H9 (cell line): ENCODE results near the gene CDH13. TPM values are rescaled to one million over a fixed set of nuclear protein-coding genes. Genes with fewer than 3 reads are reported as not detected.

Experiments used
- DNase-seq: peaks from one replicate; pipeline ENCODE4 v3.0.0-alpha.2; 2017
- H2AFZ ChIP-seq: one replicate; pipeline ENCODE4 v1.6.1; 2013; ENCODE audit warnings: mild to moderate bottlenecking, low read length, control low read depth, moderate library complexity
- H2AK5ac ChIP-seq: 2 replicates; pipeline ENCODE4 v1.6.1; 2013; ENCODE audit warnings: low read length, control low read depth, mixed read lengths; ENCODE audit not compliant: insufficient read length
- H2BK120ac ChIP-seq: one replicate; pipeline ENCODE4 v1.6.1; 2013; ENCODE audit warnings: low read depth, mild to moderate bottlenecking, low read length, control low read depth, inconsistent platforms; ENCODE audit not compliant: poor library complexity, severe bottlenecking
- H2BK12ac ChIP-seq: 2 replicates; pipeline ENCODE4 v1.6.1; 2013; ENCODE audit warnings: low read length, control low read depth, mixed read lengths, low read depth; ENCODE audit not compliant: insufficient read length
- H2BK15ac ChIP-seq: 2 replicates; pipeline ENCODE4 v1.6.1; 2013; ENCODE audit warnings: low read depth, low read length, control low read depth
- H2BK20ac ChIP-seq: one replicate; pipeline ENCODE4 v1.6.1; 2013; ENCODE audit warnings: low read depth, mild to moderate bottlenecking, low read length, control low read depth, inconsistent platforms; ENCODE audit not compliant: poor library complexity, severe bottlenecking
- H2BK5ac ChIP-seq: 2 replicates; pipeline ENCODE4 v1.6.1; 2013; ENCODE audit warnings: low read length, control low read depth, mixed read lengths; ENCODE audit not compliant: insufficient read length
- H3K14ac ChIP-seq: 2 replicates; pipeline ENCODE4 v1.6.1; 2013; ENCODE audit warnings: low read length, control low read depth; ENCODE audit not compliant: insufficient read depth
- H3K18ac ChIP-seq: 2 replicates; pipeline ENCODE4 v1.6.1; 2013; ENCODE audit warnings: low read depth, mild to moderate bottlenecking, mixed read lengths, low read length, control low read depth; ENCODE audit not compliant: insufficient read length
- H3K23ac ChIP-seq: 2 replicates; pipeline ENCODE4 v1.6.1; 2013; ENCODE audit warnings: low read length, control low read depth, mixed read lengths, low read depth; ENCODE audit not compliant: insufficient read length
- H3K23me2 ChIP-seq: 2 replicates; pipeline ENCODE4 v1.6.1; 2013; ENCODE audit warnings: low read depth, mild to moderate bottlenecking, mixed read lengths, low read length, control low read depth; ENCODE audit not compliant: insufficient read length, poor library complexity, severe bottlenecking
- H3K27ac ChIP-seq: 2 replicates; pipeline ENCODE4 v1.5.1; 2013; ENCODE audit warnings: low read length, control low read depth, mixed read lengths, low read depth; ENCODE audit not compliant: insufficient read length
- H3K27me3 ChIP-seq: 2 replicates; pipeline ENCODE4 v1.6.1; 2013; ENCODE audit warnings: low read length, control low read depth, inconsistent platforms; ENCODE audit not compliant: insufficient read depth
- H3K4ac ChIP-seq: 2 replicates; pipeline ENCODE4 v1.6.1; 2013; ENCODE audit warnings: low read depth, mild to moderate bottlenecking, control low read depth, inconsistent platforms, low read length, moderate library complexity
- H3K4me1 ChIP-seq: 2 replicates; pipeline ENCODE4 v1.6.1; 2013; ENCODE audit warnings: low read length, control low read depth, inconsistent platforms; ENCODE audit not compliant: insufficient read depth
- H3K4me2 ChIP-seq: 2 replicates; pipeline ENCODE4 v1.6.1; 2013; ENCODE audit warnings: low read length, control low read depth, mixed read lengths; ENCODE audit not compliant: insufficient read length, insufficient read depth
- H3K56ac ChIP-seq: 2 replicates; pipeline ENCODE4 v1.6.1; 2013; ENCODE audit warnings: low read depth, mild to moderate bottlenecking, mixed read lengths, low read length, control low read depth; ENCODE audit not compliant: insufficient read length
- H3K79me1 ChIP-seq: 2 replicates; pipeline ENCODE4 v1.6.1; 2013; ENCODE audit warnings: low read depth, mild to moderate bottlenecking, moderate library complexity, low read length, control low read depth, inconsistent platforms; ENCODE audit not compliant: insufficient read depth, poor library complexity, severe bottlenecking
- H3K79me2 ChIP-seq: 2 replicates; pipeline ENCODE4 v1.6.1; 2013; ENCODE audit warnings: low read length, control low read depth, inconsistent platforms; ENCODE audit not compliant: insufficient read depth
- H3K9ac ChIP-seq: 2 replicates; pipeline ENCODE4 v1.6.1; 2013; ENCODE audit warnings: low read length, control low read depth, mixed read lengths; ENCODE audit not compliant: insufficient read length; ENCODE audit errors: extremely low read depth
- H3K9me3 ChIP-seq: one replicate; pipeline ENCODE4 v1.6.1; 2013; ENCODE audit warnings: low read depth, low read length, inconsistent platforms; ENCODE audit not compliant: control insufficient read depth
- H3T11ph ChIP-seq: one replicate; pipeline ENCODE4 v1.6.1; 2013; ENCODE audit warnings: mild to moderate bottlenecking, low read length, control low read depth, inconsistent platforms
- H4K20me1 ChIP-seq: one replicate; pipeline ENCODE4 v1.6.1; 2013; ENCODE audit not compliant: control insufficient read depth, insufficient read length, insufficient read depth
- H4K5ac ChIP-seq: 2 replicates; pipeline ENCODE4 v1.6.1; 2013; ENCODE audit warnings: low read depth, mild to moderate bottlenecking, mixed read lengths, low read length, control low read depth; ENCODE audit not compliant: insufficient read length
- H4K8ac ChIP-seq: replicated peaks from 2 replicates; pipeline ENCODE4 v1.6.1; 2013; ENCODE audit warnings: low read length, control low read depth, mixed read lengths, low read depth; ENCODE audit not compliant: insufficient read length
- H4K91ac ChIP-seq: 2 replicates; pipeline ENCODE4 v1.6.1; 2013; ENCODE audit warnings: low read depth, mild to moderate bottlenecking, moderate library complexity, mixed read lengths, low read length, control low read depth; ENCODE audit not compliant: insufficient read length
- H3K27ac Mint-ChIP-seq, 3 experiments: 2 replicates in 2 of 3; 3 replicates in 1 of 3; pipeline ENCODE4 v1.8.0; 2020 to 2021; ENCODE audit warnings: mixed read lengths in 3 of 3, mild to moderate bottlenecking in 1 of 3, moderate library complexity in 1 of 3
- H3K27me3 Mint-ChIP-seq: 2 replicates; pipeline ENCODE4 v1.8.0; 2021; ENCODE audit warnings: low read depth, mild to moderate bottlenecking, moderate library complexity, mixed read lengths
- H3K36me3 Mint-ChIP-seq, 3 experiments: 2 replicates in 2 of 3; 3 replicates in 1 of 3; pipeline ENCODE4 v1.8.0; 2020 to 2021; ENCODE audit warnings: low read depth in 3 of 3, mixed read lengths in 3 of 3; ENCODE audit not compliant: insufficient read depth in 1 of 3
- H3K4me1 Mint-ChIP-seq, 2 experiments: 2 replicates each; pipeline ENCODE4 v1.8.0; 2020; ENCODE audit warnings: mixed read lengths in 2 of 2
- H3K4me3 Mint-ChIP-seq, 2 experiments: 2 replicates in 1 of 2; 3 replicates in 1 of 2; pipeline ENCODE4 v1.8.0; 2020 to 2021; ENCODE audit warnings: mild to moderate bottlenecking in 2 of 2, mixed read lengths in 2 of 2, moderate library complexity in 1 of 2
- H3K9me3 Mint-ChIP-seq, 2 experiments: 2 replicates in 1 of 2; 3 replicates in 1 of 2; pipeline ENCODE4 v1.8.0; 2020; ENCODE audit warnings: mild to moderate bottlenecking in 2 of 2, mixed read lengths in 2 of 2, moderate library complexity in 1 of 2
- WGBS: extraction: QIAGEN DNeasy Blood & Tissue Kit; methylation state at CpG from one replicate; pipeline ENCODE4 v1.1.7; 2013; ENCODE audit warnings: missing lambda C conversion rate, low lambda C conversion rate, mixed read lengths; ENCODE audit not compliant: insufficient read length; ENCODE audit errors: extremely low coverage; 5-methylcytosine and 5-hydroxymethylcytosine counted together
- total RNA-seq: library from RNA; stranded (reverse); gene quantifications from 2 replicates; pipeline ENCODE4 v1.2.1, GENCODE V29; 2021
- TF ChIP-seq, protein P1 (sequence below): fragments of 200-600 bp; sonication (generic); conservative IDR thresholded peaks from 3 replicates; pipeline ENCODE4 v1.8.0; 2021; ENCODE audit warnings: antibody characterized with exemption, mild to moderate bottlenecking

Gene CDH13
- total RNA-seq, 1 experiment from 2014 or later = 1.5 TPM

DNA sequence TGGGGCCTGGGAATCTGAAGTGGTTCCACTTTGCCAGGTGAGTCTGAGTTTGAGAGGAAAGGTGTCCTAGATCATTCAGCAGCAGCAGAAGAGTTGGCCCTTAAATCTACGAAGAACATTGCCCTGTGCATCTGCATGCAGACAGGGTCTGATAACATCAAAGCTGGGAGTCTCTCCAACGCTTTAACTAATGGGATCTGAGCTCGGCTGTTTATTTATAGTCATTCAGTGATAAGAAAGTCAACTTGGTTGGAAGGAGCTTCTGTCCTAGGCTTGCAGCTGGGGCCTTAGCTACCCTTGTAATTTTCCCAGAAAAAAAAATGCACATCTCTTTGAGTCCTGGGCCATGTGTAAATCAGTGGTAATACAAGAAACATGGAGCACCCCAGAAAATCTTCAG, 763.0 kb downstream of the CDH13 start:
- peaks cover 4 to 5% of the 10 kb centered on the region in 2 experiments for H3K9me3 Mint-ChIP-seq
- H3K36me3 Mint-ChIP-seq = no peaks in the 10 kb centered on the region; a peak in 1 of 7 replicates
- Histone ChIP-seq H4K91ac (no peak overlapping the region), H3K27me3 (no peaks in the 10 kb centered on the region), H3K79me2 (no peaks in the 10 kb centered on the region), H3K4me2 (no peak overlapping the region), H3K79me1 (no peaks in the 10 kb centered on the region), H3K23ac (no peak overlapping the region), H4K8ac (no peak overlapping the region), H2BK120ac (no peak overlapping the region), H3K14ac (no peak overlapping the region), H3K27ac (no peak overlapping the region), H3K9me3 (no peaks in the 10 kb centered on the region), H3K9ac (no peak overlapping the region), H3K4ac (no peak overlapping the region), H3T11ph (no peak overlapping the region), H2BK12ac (no peak overlapping the region), H3K18ac (no peak overlapping the region), H2BK5ac (no peak overlapping the region), H2AK5ac (no peak overlapping the region), H2BK15ac (no peak overlapping the region), H3K23me2 (no peaks in the 10 kb centered on the region), H4K20me1 (no peaks in the 10 kb centered on the region), H3K4me1 (no peaks in the 10 kb centered on the region), H4K5ac (no peak overlapping the region), H3K56ac (no peak overlapping the region), H2AFZ (no peak overlapping the region), H2BK20ac (no peak overlapping the region)
- peaks cover 5% of the 10 kb centered on the region; the same call in 1 of the 2 replicates for H3K27me3 Mint-ChIP-seq
- TF ChIP-seq, protein P1, sequence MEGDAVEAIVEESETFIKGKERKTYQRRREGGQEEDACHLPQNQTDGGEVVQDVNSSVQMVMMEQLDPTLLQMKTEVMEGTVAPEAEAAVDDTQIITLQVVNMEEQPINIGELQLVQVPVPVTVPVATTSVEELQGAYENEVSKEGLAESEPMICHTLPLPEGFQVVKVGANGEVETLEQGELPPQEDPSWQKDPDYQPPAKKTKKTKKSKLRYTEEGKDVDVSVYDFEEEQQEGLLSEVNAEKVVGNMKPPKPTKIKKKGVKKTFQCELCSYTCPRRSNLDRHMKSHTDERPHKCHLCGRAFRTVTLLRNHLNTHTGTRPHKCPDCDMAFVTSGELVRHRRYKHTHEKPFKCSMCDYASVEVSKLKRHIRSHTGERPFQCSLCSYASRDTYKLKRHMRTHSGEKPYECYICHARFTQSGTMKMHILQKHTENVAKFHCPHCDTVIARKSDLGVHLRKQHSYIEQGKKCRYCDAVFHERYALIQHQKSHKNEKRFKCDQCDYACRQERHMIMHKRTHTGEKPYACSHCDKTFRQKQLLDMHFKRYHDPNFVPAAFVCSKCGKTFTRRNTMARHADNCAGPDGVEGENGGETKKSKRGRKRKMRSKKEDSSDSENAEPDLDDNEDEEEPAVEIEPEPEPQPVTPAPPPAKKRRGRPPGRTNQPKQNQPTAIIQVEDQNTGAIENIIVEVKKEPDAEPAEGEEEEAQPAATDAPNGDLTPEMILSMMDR = no peak
- no CpG with 5 or more reads among the region's 3 CpGs for WGBS
- H3K4me1 Mint-ChIP-seq = no peaks in the 10 kb centered on the region
- H3K4me3 Mint-ChIP-seq = no peak overlapping the region
- no peak overlapping the region for H3K27ac Mint-ChIP-seq
- no peak for DNase-seq
